H1 (cell line): ENCODE measurements around the gene LRRC43. TPM values are rescaled to one million over a fixed set of nuclear protein-coding genes. Genes with fewer than 3 reads are reported as not detected.

Experiments used
- CTCF ChIA-PET: fragments of 300-600 bp; sonication (Branson Sonifier 250); formaldehyde crosslinking; loops from one replicate; lab custom pipeline; 2021; ENCODE audit not compliant: partially characterized antibody; lab: Charles Lee
- POLR2A ChIA-PET: fragments of 300-600 bp; sonication (Branson Sonifier 250); formaldehyde crosslinking; loops from one replicate; lab custom pipeline; 2021; ENCODE audit warnings: inconsistent platforms; ENCODE audit not compliant: partially characterized antibody; lab: Charles Lee
- DNase-seq, 2 experiments: peaks; one replicate each; pipeline versions ENCODE4 v3.0.0 to v3.0.0-alpha.2; 2010 to 2022; ENCODE audit warnings: low spot score in 2 of 2, low read depth in 1 of 2, mixed read lengths in 1 of 2
- FAIRE-seq: peaks from 2 replicates; lab custom pipeline; 2011; peaks lifted over from hg19 to GRCh38; lab: Jason Lieb, UNC
- H2AFZ ChIP-seq: 2 replicates; pipeline ENCODE4 v1.8.1; 2012; ENCODE audit warnings: low read length, inconsistent platforms
- H2AK5ac ChIP-seq: 2 replicates; pipeline ENCODE4 v1.6.1; 2013; ENCODE audit warnings: low read depth, low read length
- H2BK120ac ChIP-seq: replicated peaks from 2 replicates; pipeline ENCODE3; 2013; ENCODE audit warnings: low read depth, low read length, inconsistent platforms
- H2BK12ac ChIP-seq: 2 replicates; pipeline ENCODE4 v1.6.1; 2013; ENCODE audit warnings: low read depth, low read length
- H2BK15ac ChIP-seq: 2 replicates; pipeline ENCODE4 v1.6.1; 2013; ENCODE audit warnings: low read length
- H2BK20ac ChIP-seq: 2 replicates; pipeline ENCODE4 v1.6.1; 2013; ENCODE audit warnings: low read length
- H2BK5ac ChIP-seq: 2 replicates; pipeline ENCODE4 v1.6.1; 2013; ENCODE audit warnings: low read depth, low read length
- H3K14ac ChIP-seq: 2 replicates; pipeline ENCODE4 v1.6.1; 2013; ENCODE audit warnings: inconsistent platforms; ENCODE audit not compliant: insufficient read length
- H3K18ac ChIP-seq: 2 replicates; pipeline ENCODE4 v1.6.1; 2013; ENCODE audit warnings: low read length; ENCODE audit errors: extremely low read depth
- H3K23ac ChIP-seq: 2 replicates; pipeline ENCODE4 v1.6.1; 2013; ENCODE audit warnings: inconsistent platforms; ENCODE audit not compliant: insufficient read length
- H3K23me2 ChIP-seq: 2 replicates; pipeline ENCODE4 v1.6.1; 2013; ENCODE audit warnings: low read depth, low read length
- H3K27ac ChIP-seq: 2 replicates; pipeline ENCODE4 v1.6.1; 2011; ENCODE audit warnings: low read depth, low read length, inconsistent platforms
- H3K27me3 ChIP-seq, 4 experiments: replicated peaks in 1 of 4; 1 replicate in 1 of 4; 2 replicates in 3 of 4; pipeline versions ENCODE4 v1.6.1 to v1.8.1; 2011 to 2013; ENCODE audit warnings: low read length in 3 of 4, mild to moderate bottlenecking in 3 of 4, inconsistent platforms in 2 of 4, mixed read lengths in 2 of 4, moderate library complexity in 1 of 4; ENCODE audit not compliant: control insufficient read depth in 3 of 4, insufficient read depth in 3 of 4; ENCODE audit errors: extremely low read depth in 1 of 4
- H3K36me3 ChIP-seq, 4 experiments: 2 replicates each; pipeline versions ENCODE4 v1.6.1 to v1.8.1; 2011 to 2013; ENCODE audit warnings: mild to moderate bottlenecking in 4 of 4, low read length in 3 of 4, moderate library complexity in 2 of 4, control low read depth in 1 of 4, inconsistent platforms in 1 of 4; ENCODE audit not compliant: insufficient read depth in 4 of 4, control insufficient read depth in 2 of 4
- H3K4ac ChIP-seq: replicated peaks from 2 replicates; pipeline ENCODE3; 2013; ENCODE audit warnings: low read length, low read depth, mixed read lengths, inconsistent platforms; ENCODE audit not compliant: insufficient read length
- H3K4me1 ChIP-seq, 4 experiments: replicated peaks in 1 of 4; 1 replicate in 1 of 4; 2 replicates in 3 of 4; pipeline versions ENCODE4 v1.6.1 to v1.8.1; 2011 to 2013; ENCODE audit warnings: low read length in 3 of 4, inconsistent platforms in 2 of 4, mixed read lengths in 1 of 4; ENCODE audit not compliant: insufficient read depth in 4 of 4, control insufficient read depth in 3 of 4
- H3K4me2 ChIP-seq, 2 experiments: 2 replicates each; pipeline versions ENCODE4 v1.6.1 to v1.8.1; 2011 to 2013; ENCODE audit warnings: low read depth in 2 of 2, low read length in 2 of 2, control low read depth in 1 of 2, inconsistent platforms in 1 of 2, mild to moderate bottlenecking in 1 of 2; ENCODE audit not compliant: insufficient read depth in 1 of 2
- H3K4me3 ChIP-seq, 4 experiments: fragments of 200-600, 300-600 bp in 1 of 4; sonication (generic), shearing (Covaris generic), sonication (Bioruptor Twin) in 1 of 4; 2 replicates each; pipeline versions ENCODE4 v1.5.1 to v1.8.1; 2011 to 2016; ENCODE audit warnings: low read length in 4 of 4, low read depth in 3 of 4, control low read depth in 2 of 4, inconsistent platforms in 2 of 4, mild to moderate bottlenecking in 2 of 4, mixed read lengths in 1 of 4, moderate library complexity in 1 of 4; ENCODE audit not compliant: insufficient read depth in 2 of 4; ENCODE audit errors: extremely low read depth in 1 of 4
- H3K56ac ChIP-seq: replicated peaks from 2 replicates; pipeline ENCODE3; 2013; ENCODE audit warnings: low read depth, mild to moderate bottlenecking, mixed read lengths, low read length, inconsistent platforms; ENCODE audit not compliant: insufficient read length
- H3K79me1 ChIP-seq: 2 replicates; pipeline ENCODE4 v1.6.1; 2013; ENCODE audit warnings: low read depth, low read length, control low read depth
- H3K79me2 ChIP-seq, 2 experiments: 2 replicates each; pipeline versions ENCODE4 v1.6.1 to v1.8.1; 2012 to 2013; ENCODE audit warnings: low read length in 2 of 2, mild to moderate bottlenecking in 2 of 2, inconsistent platforms in 1 of 2; ENCODE audit not compliant: insufficient read depth in 2 of 2, control insufficient read depth in 1 of 2
- H3K9ac ChIP-seq, 4 experiments: replicated peaks in 1 of 4; 1 replicate in 1 of 4; 2 replicates in 3 of 4; pipeline versions ENCODE4 v1.6.1 to v1.8.1; 2011 to 2013; ENCODE audit warnings: low read depth in 3 of 4, low read length in 3 of 4, control low read depth in 2 of 4, mild to moderate bottlenecking in 2 of 4, moderate library complexity in 2 of 4, inconsistent platforms in 1 of 4; ENCODE audit errors: extremely low read depth in 1 of 4
- H3K9me3 ChIP-seq, 2 experiments: 2 replicates each; pipeline versions ENCODE4 v1.6.1 to v1.8.1; 2012 to 2013; ENCODE audit warnings: mild to moderate bottlenecking in 2 of 2, moderate library complexity in 2 of 2, control low read depth in 1 of 2, inconsistent platforms in 1 of 2, low read depth in 1 of 2, low read length in 1 of 2, mixed read lengths in 1 of 2; ENCODE audit not compliant: insufficient read depth in 2 of 2
- H4K20me1 ChIP-seq, 2 experiments: replicated peaks in 1 of 2; 2 replicates each; pipeline versions ENCODE3 to v1.8.1; 2011 to 2013; ENCODE audit warnings: inconsistent platforms in 2 of 2, low read length in 2 of 2, mild to moderate bottlenecking in 1 of 2; ENCODE audit not compliant: insufficient read depth in 2 of 2, control insufficient read depth in 1 of 2
- H4K5ac ChIP-seq: 2 replicates; pipeline ENCODE4 v1.6.1; 2013; ENCODE audit warnings: low read length, low read depth, mixed read lengths, inconsistent platforms; ENCODE audit not compliant: insufficient read length
- H4K8ac ChIP-seq: 2 replicates; pipeline ENCODE4 v1.8.0; 2013; ENCODE audit warnings: mild to moderate bottlenecking, moderate library complexity, low read length, inconsistent platforms; ENCODE audit not compliant: insufficient read depth; ENCODE audit errors: extremely low read depth
- H4K91ac ChIP-seq: replicated peaks from 2 replicates; pipeline ENCODE3; 2013; ENCODE audit warnings: low read length, mixed read lengths, inconsistent platforms; ENCODE audit not compliant: insufficient read length
- BRCA1 ChIP-seq: IDR thresholded peaks from 2 replicates; pipeline ENCODE4 v1.6.1; 2012; ENCODE audit warnings: low read depth, low read length, improper control_type of control experiment
- FOSL1 ChIP-seq: IDR thresholded peaks from 2 replicates; pipeline ENCODE4 v1.6.1; 2011; ENCODE audit warnings: mild to moderate bottlenecking, low read depth, low read length, moderate library complexity; ENCODE audit not compliant: insufficient read depth
- KDM4A ChIP-seq: IDR thresholded peaks from one replicate; pipeline ENCODE4 v1.7.1; 2012; ENCODE audit warnings: low read depth, mild to moderate bottlenecking, moderate library complexity, low read length, inconsistent platforms; ENCODE audit not compliant: severe bottlenecking
- POLR2AphosphoS5 ChIP-seq: IDR thresholded peaks from 2 replicates; pipeline ENCODE4 v1.6.1; 2011; ENCODE audit warnings: low read depth, low read length
- USF2 ChIP-seq: IDR thresholded peaks from 2 replicates; pipeline ENCODE4 v1.6.1; 2011; ENCODE audit warnings: low read length, improper control_type of control experiment
- WGBS, 2 experiments: shearing (Covaris generic) in 1 of 2; methylation state at CpG; one replicate each; pipeline versions ENCODE4 v1.1.6 to v1.1.7; 2013 to 2015; ENCODE audit warnings: low lambda C conversion rate in 2 of 2, mixed read lengths in 2 of 2, inconsistent platforms in 1 of 2, low coverage in 1 of 2, missing lambda C conversion rate in 1 of 2; ENCODE audit not compliant: insufficient replicate concordance in 2 of 2, insufficient coverage in 1 of 2, insufficient read length in 1 of 2; ENCODE audit errors: extremely low coverage in 1 of 2, missing lambda C conversion rate in 1 of 2; 5-methylcytosine and 5-hydroxymethylcytosine counted together
- polyA plus RNA-seq, 7 experiments: library from polyadenylated mRNA; depleted of rRNA in 3 of 7; stranded (reverse) in 5 of 7; unstranded in 2 of 7; fragments of >200 nt in 5 of 7; fragments of 200-250 nt in 2 of 7; gene quantifications; 1 replicate in 5 of 7; 2 replicates in 1 of 7; 4 replicates in 1 of 7; pipeline versions ENCODE4 v1.2.1 to v1.2.3, GENCODE V29; 2011 to 2013; ENCODE audit warnings: missing spikeins in 2 of 7, mixed read lengths in 2 of 7
- total RNA-seq: library from RNA; stranded (reverse); fragmentation: NEBNext Ultra II Directional; extraction: Animal tissue kit (Norgen Biotek cat#: 25700); gene quantifications from 2 replicates; pipeline ENCODE4 v1.2.1, GENCODE V29; 2021
- TF ChIP-seq, protein P1 (sequence below): IDR thresholded peaks from 2 replicates; pipeline ENCODE4 v1.6.1; 2012; ENCODE audit warnings: inconsistent platforms
- TF ChIP-seq, protein P2 (sequence below): IDR thresholded peaks from 2 replicates; pipeline ENCODE4 v1.6.1; 2012; ENCODE audit warnings: inconsistent platforms

The LRRC43 gene
- total and polyA plus RNA-seq, 2 of the 8 experiments (the other 6 are each of a cell fraction or from before 2014, with no cell fraction given), result 0.35 to 0.44 TPM

DNA sequence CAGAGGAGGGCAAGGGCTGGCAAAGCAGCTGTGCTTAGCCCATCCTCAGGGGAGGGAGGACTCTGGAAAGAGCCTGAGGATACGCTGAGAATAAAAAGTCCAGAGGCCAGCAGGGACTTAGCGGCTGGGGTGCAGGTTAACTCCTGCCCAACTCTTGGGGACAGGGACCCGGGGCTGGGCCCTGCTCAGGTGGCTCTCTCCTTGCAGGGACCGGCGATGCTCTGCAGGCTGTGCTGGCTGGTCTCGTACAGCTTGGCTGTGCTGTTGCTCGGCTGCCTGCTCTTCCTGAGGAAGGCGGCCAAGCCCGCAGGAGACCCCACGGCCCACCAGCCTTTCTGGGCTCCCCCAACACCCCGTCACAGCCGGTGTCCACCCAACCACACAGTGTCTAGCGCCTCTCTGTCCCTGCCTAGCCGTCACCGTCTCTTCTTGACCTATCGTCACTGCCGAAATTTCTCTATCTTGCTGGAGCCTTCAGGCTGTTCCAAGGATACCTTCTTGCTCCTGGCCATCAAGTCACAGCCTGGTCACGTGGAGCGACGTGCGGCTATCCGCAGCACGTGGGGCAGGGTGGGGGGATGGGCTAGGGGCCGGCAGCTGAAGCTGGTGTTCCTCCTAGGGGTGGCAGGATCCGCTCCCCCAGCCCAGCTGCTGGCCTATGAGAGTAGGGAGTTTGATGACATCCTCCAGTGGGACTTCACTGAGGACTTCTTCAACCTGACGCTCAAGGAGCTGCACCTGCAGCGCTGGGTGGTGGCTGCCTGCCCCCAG lies 23.4 kb downstream of the LRRC43 start:
- no peak overlapping the region for H2BK12ac ChIP-seq
- DNase-seq, result no peak

More for the DNA sequence above, 23.4 kb downstream of the LRRC43 start:
- no peak overlapping the region for H2BK20ac ChIP-seq
- H3K27ac ChIP-seq, result no peak overlapping the region
- no peak overlapping the region; a peak in 1 of 4 replicates for H3K4me2 ChIP-seq
- H3K4ac ChIP-seq, result no peak overlapping the region
- POLR2A ChIA-PET, result interaction anchor here (0.6 to 17.6 kb wide), 5 partner anchors 9 to 68 kb away, joined by 3 to 230 read pairs (median 6); partner anchors contain the start of gene DIABLO
- H2BK120ac ChIP-seq, result no peak overlapping the region
- H4K8ac ChIP-seq, result no peak overlapping the region
- no peak overlapping the region for H4K91ac ChIP-seq
- H2AK5ac ChIP-seq, result no peak overlapping the region
- peaks cover 12 to 19% of the 10 kb centered on the region in 2 experiments for H4K20me1 ChIP-seq
- H2AFZ ChIP-seq, result no peak overlapping the region
- no peak overlapping the region for H3K18ac ChIP-seq
- no peak for TF ChIP-seq FOSL1
- TF ChIP-seq, protein P1, sequence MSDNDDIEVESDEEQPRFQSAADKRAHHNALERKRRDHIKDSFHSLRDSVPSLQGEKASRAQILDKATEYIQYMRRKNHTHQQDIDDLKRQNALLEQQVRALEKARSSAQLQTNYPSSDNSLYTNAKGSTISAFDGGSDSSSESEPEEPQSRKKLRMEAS, result peak; percentile 85
- TF ChIP-seq BRCA1, result no peak
- TF ChIP-seq, protein P2, sequence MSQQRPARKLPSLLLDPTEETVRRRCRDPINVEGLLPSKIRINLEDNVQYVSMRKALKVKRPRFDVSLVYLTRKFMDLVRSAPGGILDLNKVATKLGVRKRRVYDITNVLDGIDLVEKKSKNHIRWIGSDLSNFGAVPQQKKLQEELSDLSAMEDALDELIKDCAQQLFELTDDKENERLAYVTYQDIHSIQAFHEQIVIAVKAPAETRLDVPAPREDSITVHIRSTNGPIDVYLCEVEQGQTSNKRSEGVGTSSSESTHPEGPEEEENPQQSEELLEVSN, result peak; percentile 41; the same call in 1 of the 2 replicates
- TF ChIP-seq POLR2AphosphoS5, result peak; percentile 35; the same call in 1 of the 2 replicates
- peak; percentile 34; the same call in 1 of the 2 replicates for TF ChIP-seq USF2
- TF ChIP-seq KDM4A, result no peak
- no peaks in the 10 kb centered on the region for H3K79me1 ChIP-seq
- H3K4me3 ChIP-seq, result no peak overlapping the region
- H3K23ac ChIP-seq, result no peak overlapping the region
- no peak overlapping the region for H4K5ac ChIP-seq
- H3K9ac ChIP-seq, result no peak overlapping the region
- WGBS, 2 experiments, result 85% methylated on average over 26 of the region's 27 CpGs; no CpG with 5 or more reads in 1 of the 2 experiments
- peaks cover 0 to 10% (median 3%) of the 10 kb centered on the region in 4 experiments; a peak in 5 of 7 replicates for H3K4me1 ChIP-seq
- no peak overlapping the region for H3K56ac ChIP-seq
- H3K36me3 ChIP-seq, result peaks cover 10 to 42% (median 25%) of the 10 kb centered on the region in 4 experiments
- H2BK5ac ChIP-seq, result no peak overlapping the region
- H3K79me2 ChIP-seq, result no peaks in the 10 kb centered on the region
- peaks cover 9% of the 10 kb centered on the region; the same call in 1 of the 2 replicates for H3K23me2 ChIP-seq
- CTCF ChIA-PET, result interaction anchor here (1.1 to 4.1 kb wide), 3 partner anchors 10 to 68 kb away, joined by 6 to 21 read pairs (median 15); no protein-coding TSS in a partner anchor
- H2BK15ac ChIP-seq, result no peak overlapping the region
- no peaks in the 10 kb centered on the region for H3K9me3 ChIP-seq
- FAIRE-seq, result no peak
- H3K27me3 ChIP-seq, result peaks cover 9 to 44% (median 27%) of the 10 kb centered on the region in 4 experiments; a peak in 6 of 7 replicates
- H3K14ac ChIP-seq, result no peak overlapping the region
